OCI-LY3 (cell line): Measurements from ENCODE around the gene TTC28.

Experiments
- H2AFZ ChIP-seq: fragments of 200-600, 300-600 bp; shearing (Covaris generic); 2 replicates; pipeline ENCODE4 v1.6.0; 2014; ENCODE audit warnings: antibody characterized with exemption, low read depth, low read length
- H3K27ac ChIP-seq: fragments of 200-600, 300-600 bp; sonication (generic); 2 replicates; pipeline ENCODE4 v1.5.1; 2014; ENCODE audit warnings: mild to moderate bottlenecking, low read length, moderate library complexity, mixed read lengths
- H3K27me3 ChIP-seq: fragments of 200-600, 300-600 bp; sonication (generic); 2 replicates; pipeline ENCODE4 v1.6.1; 2014; ENCODE audit warnings: low read depth, low read length, mixed read lengths
- H3K36me3 ChIP-seq: fragments of 200-600, 300-600 bp; sonication (generic); replicated peaks from 2 replicates; pipeline ENCODE3; 2014; ENCODE audit warnings: low read depth, low read length, mixed read lengths
- H3K4me1 ChIP-seq: fragments of 300-600, 200-600 bp; sonication (generic); 2 replicates; pipeline ENCODE4 v1.6.1; 2014; ENCODE audit warnings: low read length, mixed read lengths
- H3K4me2 ChIP-seq: fragments of 200-600, 300-600 bp; sonication (generic); 2 replicates; pipeline ENCODE4 v1.6.1; 2014; ENCODE audit warnings: low read length, mixed read lengths
- H3K4me3 ChIP-seq: fragments of 300-600, 200-600 bp; sonication (generic); 2 replicates; pipeline ENCODE4 v1.5.1; 2014; ENCODE audit warnings: antibody characterized with exemption, mild to moderate bottlenecking, low read length, moderate library complexity
- H3K79me2 ChIP-seq: fragments of 300-600, 200-600 bp; shearing (Covaris generic); 2 replicates; pipeline ENCODE4 v1.6.1; 2014; ENCODE audit warnings: mild to moderate bottlenecking, low read length, mixed read lengths
- H3K9ac ChIP-seq: fragments of 300-600, 200-600 bp; shearing (Covaris generic); 2 replicates; pipeline ENCODE4 v1.6.0; 2014; ENCODE audit warnings: mild to moderate bottlenecking, low read length, moderate library complexity
- H3K9me3 ChIP-seq: fragments of 200-600, 300-600 bp; shearing (Covaris generic); 2 replicates; pipeline ENCODE4 v1.6.1; 2014; ENCODE audit warnings: low read length, mixed read lengths; ENCODE audit not compliant: insufficient read depth
- H4K20me1 ChIP-seq: fragments of 200-600, 300-600 bp; sonication (generic); 2 replicates; pipeline ENCODE4 v1.6.1; 2016; ENCODE audit warnings: low read length, mixed read lengths; ENCODE audit not compliant: insufficient read depth
- CTCF ChIP-seq: fragments of 200-600, 300-600 bp; sonication (generic); IDR thresholded peaks from 2 replicates; pipeline ENCODE4 v1.5.1; 2014; ENCODE audit warnings: antibody characterized with exemption, low read length, low read depth
- EZH2phosphoT487 ChIP-seq: fragments of 200-600 bp; shearing (Covaris generic); IDR thresholded peaks from 2 replicates; pipeline ENCODE4 v1.6.1; 2018; ENCODE audit warnings: antibody characterized with exemption, mixed run types, low read depth

Gene TTC28

GRCh38 chr22:27970596-27971220 is 708.9 kb downstream of the TTC28 start:
- H3K27ac ChIP-seq = no peak overlapping the region
- H3K9ac ChIP-seq = no peak overlapping the region
- peaks cover 5% of the 10 kb centered on the region for H3K36me3 ChIP-seq
- H3K4me1 ChIP-seq = no peaks in the 10 kb centered on the region
- no peak overlapping the region for H3K4me2 ChIP-seq
- no peaks in the 10 kb centered on the region for H4K20me1 ChIP-seq
- H3K9me3 ChIP-seq = no peaks in the 10 kb centered on the region
- no peak overlapping the region for H2AFZ ChIP-seq
- no peaks in the 10 kb centered on the region for H3K27me3 ChIP-seq
- no peak for TF ChIP-seq CTCF
- no peak for TF ChIP-seq EZH2phosphoT487
- H3K4me3 ChIP-seq = no peak overlapping the region
- no peaks in the 10 kb centered on the region for H3K79me2 ChIP-seq

GRCh38 chr22:27966168-27967064 is 713.2 kb downstream of the TTC28 start:
- H3K79me2 ChIP-seq = no peaks in the 10 kb centered on the region
- TF ChIP-seq CTCF = no peak
- TF ChIP-seq EZH2phosphoT487 = no peak
- H3K4me1 ChIP-seq = no peaks in the 10 kb centered on the region
- H2AFZ ChIP-seq = no peak overlapping the region
- no peak overlapping the region for H3K4me3 ChIP-seq
- no peak overlapping the region for H3K27ac ChIP-seq
- H3K4me2 ChIP-seq = no peak overlapping the region
- peaks cover 5% of the 10 kb centered on the region for H3K36me3 ChIP-seq
- H4K20me1 ChIP-seq = no peaks in the 10 kb centered on the region
- H3K27me3 ChIP-seq = no peaks in the 10 kb centered on the region
- H3K9ac ChIP-seq = no peak overlapping the region
- H3K9me3 ChIP-seq = no peaks in the 10 kb centered on the region

GRCh38 chr22:27962268-27963044 is 717.2 kb downstream of the TTC28 start:
- H3K27me3 ChIP-seq = no peaks in the 10 kb centered on the region
- no peaks in the 10 kb centered on the region for H3K36me3 ChIP-seq
- H3K27ac ChIP-seq = no peak overlapping the region
- TF ChIP-seq EZH2phosphoT487 (no peak), CTCF (no peak)
- no peaks in the 10 kb centered on the region for H3K4me1 ChIP-seq
- H4K20me1 ChIP-seq = no peaks in the 10 kb centered on the region
- H2AFZ ChIP-seq = no peak overlapping the region
- H3K4me2 ChIP-seq = no peak overlapping the region
- no peaks in the 10 kb centered on the region for H3K9me3 ChIP-seq
- H3K79me2 ChIP-seq = no peaks in the 10 kb centered on the region
- H3K9ac ChIP-seq = no peak overlapping the region
- H3K4me3 ChIP-seq = no peak overlapping the region

GRCh38 chr22:27961680-27962079 is 718.0 kb downstream of the TTC28 start:
- Histone ChIP-seq H3K4me3 (no peak overlapping the region), H3K9ac (no peak overlapping the region), H2AFZ (no peak overlapping the region), H3K9me3 (no peaks in the 10 kb centered on the region), H4K20me1 (no peaks in the 10 kb centered on the region), H3K4me2 (no peak overlapping the region), H3K79me2 (no peaks in the 10 kb centered on the region), H3K36me3 (no peaks in the 10 kb centered on the region), H3K27me3 (no peaks in the 10 kb centered on the region), H3K4me1 (no peaks in the 10 kb centered on the region), H3K27ac (no peak overlapping the region)
- TF ChIP-seq CTCF (no peak), EZH2phosphoT487 (no peak)
